CD1c-positive myeloid dendritic cell (primary cell): Measurements from ENCODE around the gene HP1BP3.
"Not testable (repeated sequence)": the region's sequence is repeated elsewhere in the genome, so short reads cannot be mapped to it uniquely, and the experiment has no call there.

Experiments used
- DNase-seq: peaks from one replicate; pipeline ENCODE4 v3.0.0-alpha.2; 2016; ENCODE audit errors: extremely low spot score

Gene HP1BP3

GRCh38 chr1:20787029-20787839, at the start of gene HP1BP3:
Gene HP1BP3, minus strand, starts transcription at chr1:20787307. Its CDS starts 6,867 bp downstream, at chr1:20780440.
- DNase-seq = peak; percentile 87

- DNase-seq = no peak
Observed at GRCh38 chr1:20836230-20836629, 49.1 kb upstream of the HP1BP3 start.

GRCh38 chr1:20834780-20835179, 47.7 kb upstream of the HP1BP3 start:
- DNase-seq = no peak

GRCh38 chr1:20834192-20834591, 47.1 kb upstream of the HP1BP3 start:
- no peak for DNase-seq

GRCh38 chr1:20830378-20830777, 43.3 kb upstream of the HP1BP3 start:
- DNase-seq = no peak

- DNase-seq = no peak
Observed at GRCh38 chr1:20829946-20830345, 42.8 kb upstream of the HP1BP3 start.

- no peak for DNase-seq
Observed at GRCh38 chr1:20829531-20829930, 42.4 kb upstream of the HP1BP3 start.

GRCh38 chr1:20823845-20824244, 36.7 kb upstream of the HP1BP3 start:
- DNase-seq = no peak

GRCh38 chr1:20821466-20821865, 34.4 kb upstream of the HP1BP3 start:
- peak; percentile 36 for DNase-seq

GRCh38 chr1:20819818-20820217, 32.7 kb upstream of the HP1BP3 start:
- DNase-seq = no peak

- no peak for DNase-seq
Observed at GRCh38 chr1:20814534-20814871, 27.4 kb upstream of the HP1BP3 start.

- no peak for DNase-seq
Observed at GRCh38 chr1:20811916-20812315, 24.8 kb upstream of the HP1BP3 start.

- DNase-seq = no peak
Observed at GRCh38 chr1:20793236-20793635, 6.1 kb upstream of the HP1BP3 start.

GRCh38 chr1:20792196-20792595, 5.1 kb upstream of the HP1BP3 start:
- no peak for DNase-seq

GRCh38 chr1:20790785-20791184, 3.7 kb upstream of the HP1BP3 start:
- no peak for DNase-seq

- DNase-seq = not testable (repeated sequence)
Observed at GRCh38 chr1:20789598-20789997, 2.5 kb upstream of the HP1BP3 start.

- DNase-seq = peak; percentile 34
Observed at GRCh38 chr1:20787840-20788795, 1.0 kb upstream of the HP1BP3 start.

- DNase-seq = peak; percentile 97
Observed at GRCh38 chr1:20786253-20787028, 666 bp downstream of the HP1BP3 start.

- DNase-seq = no peak
Observed at GRCh38 chr1:20785907-20786252, 1.2 kb downstream of the HP1BP3 start.

- no peak for DNase-seq
Observed at GRCh38 chr1:20775700-20776099, 11.4 kb downstream of the HP1BP3 start.

GRCh38 chr1:20771780-20772179, 15.3 kb downstream of the HP1BP3 start:
- DNase-seq = no peak
